ENCODE data around the gene ELAVL4. TPM values are rescaled to one million over a fixed set of nuclear protein-coding genes. Genes with fewer than 3 reads are reported as not detected.
"Not testable (repeated sequence)": the region's sequence is repeated elsewhere in the genome, so short reads cannot be mapped to it uniquely, and the experiment has no call there.

The ELAVL4 gene
- total RNA-seq, 1 donor from 2014 or later = not detected

DNA sequence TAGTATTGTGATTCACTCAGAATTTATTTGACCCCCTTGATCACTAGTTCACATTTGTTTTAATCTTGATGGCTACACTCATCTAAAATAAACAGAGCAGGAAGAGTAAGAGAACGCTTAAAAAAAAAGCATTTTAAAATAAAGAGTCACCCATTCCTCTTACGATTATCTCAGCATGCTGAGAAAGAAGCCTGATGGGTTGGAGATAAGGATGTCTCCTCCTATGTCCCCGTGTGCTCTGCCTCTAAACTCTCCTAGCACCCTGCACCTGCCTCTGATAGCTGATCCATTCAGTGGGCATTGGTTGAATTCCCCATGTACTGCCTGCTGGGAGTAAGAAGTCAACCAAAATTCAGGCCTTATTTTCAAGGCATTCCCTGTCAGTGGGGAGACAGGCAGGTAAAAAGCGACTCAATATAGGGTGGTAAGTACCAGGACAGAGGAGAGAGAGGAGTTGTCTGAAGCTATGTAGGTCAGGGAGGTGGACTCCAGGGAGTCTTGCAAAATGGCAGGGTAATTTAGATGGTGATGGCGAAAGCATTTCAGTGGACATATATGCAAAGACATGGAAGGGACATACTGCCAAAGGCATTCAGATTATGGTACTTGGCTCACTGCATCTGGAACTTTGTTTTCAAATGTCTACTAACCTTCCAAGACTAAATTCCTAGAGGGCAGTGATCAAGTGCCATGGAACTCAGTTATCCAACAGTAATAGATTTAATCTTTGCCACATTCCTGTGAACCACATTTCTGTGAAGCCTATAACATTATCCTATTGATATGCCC is 18.4 kb downstream of the ELAVL4 start:
- ATAC-seq = no peak

DNA sequence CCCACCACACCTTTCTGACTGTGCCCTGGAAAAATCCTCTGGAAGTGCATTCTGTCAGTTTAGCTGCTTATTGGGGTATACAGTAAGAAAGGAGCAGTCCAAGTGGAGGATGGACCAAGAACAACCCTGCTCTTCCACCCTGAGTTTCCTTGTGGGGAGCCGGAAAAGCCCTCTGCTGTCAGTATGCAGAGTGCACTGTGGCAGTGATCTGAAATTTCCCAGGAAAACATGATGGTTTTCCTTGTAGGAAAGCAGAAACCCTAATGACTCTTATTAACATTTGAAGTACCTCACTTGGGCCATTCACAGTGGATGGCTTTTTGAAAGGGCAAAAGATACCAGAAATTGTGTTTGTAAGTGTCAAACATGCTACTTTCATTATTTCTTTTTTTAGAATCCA is 20.5 kb downstream of the ELAVL4 start:
- ATAC-seq = no peak

DNA sequence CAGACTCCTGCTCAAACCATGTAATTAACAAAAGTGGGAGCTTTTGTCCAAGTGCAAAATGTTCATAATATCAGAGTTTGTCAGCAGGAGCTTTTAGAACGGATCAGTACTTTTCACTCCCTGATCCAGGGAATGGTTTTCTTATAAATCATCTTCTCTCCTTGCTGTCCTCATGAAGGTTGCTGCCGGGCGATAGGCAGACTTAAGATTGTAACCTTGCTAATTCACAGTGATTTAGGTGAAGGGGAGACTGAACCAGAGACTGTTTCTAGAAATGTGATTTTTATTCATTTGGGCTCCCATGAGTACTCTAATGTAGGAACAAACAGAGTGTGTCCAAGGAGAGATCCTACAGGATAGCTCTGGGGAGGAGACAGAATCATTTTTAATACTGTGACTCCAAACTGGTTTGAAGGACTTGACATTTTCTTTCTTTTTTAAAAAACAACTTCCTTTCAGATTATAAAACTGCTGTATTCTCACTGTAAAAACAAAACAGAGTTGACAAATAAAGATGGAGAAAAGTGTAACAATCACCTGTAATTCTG is 23.7 kb downstream of the ELAVL4 start:
- no peak for ATAC-seq

DNA sequence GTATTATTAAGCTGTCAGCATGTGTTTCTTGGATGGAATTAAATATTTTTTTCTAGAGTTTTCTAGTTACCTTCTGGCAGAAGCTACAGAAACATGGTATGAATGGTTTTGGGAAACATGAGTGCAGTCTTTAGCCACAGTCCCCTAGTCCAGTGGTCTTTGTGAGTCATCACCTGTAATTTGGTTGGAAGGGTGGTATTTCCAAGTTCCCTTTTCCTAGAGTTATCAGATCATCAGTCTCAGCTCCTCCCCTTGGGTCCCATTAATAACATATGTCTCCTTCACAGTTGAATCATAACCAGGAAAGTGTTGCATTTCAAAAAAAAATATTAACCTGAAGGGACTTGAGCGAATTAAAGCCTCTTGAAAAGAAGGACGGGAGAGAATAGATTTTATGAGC is 27.0 kb downstream of the ELAVL4 start:
- no peak for ATAC-seq

DNA sequence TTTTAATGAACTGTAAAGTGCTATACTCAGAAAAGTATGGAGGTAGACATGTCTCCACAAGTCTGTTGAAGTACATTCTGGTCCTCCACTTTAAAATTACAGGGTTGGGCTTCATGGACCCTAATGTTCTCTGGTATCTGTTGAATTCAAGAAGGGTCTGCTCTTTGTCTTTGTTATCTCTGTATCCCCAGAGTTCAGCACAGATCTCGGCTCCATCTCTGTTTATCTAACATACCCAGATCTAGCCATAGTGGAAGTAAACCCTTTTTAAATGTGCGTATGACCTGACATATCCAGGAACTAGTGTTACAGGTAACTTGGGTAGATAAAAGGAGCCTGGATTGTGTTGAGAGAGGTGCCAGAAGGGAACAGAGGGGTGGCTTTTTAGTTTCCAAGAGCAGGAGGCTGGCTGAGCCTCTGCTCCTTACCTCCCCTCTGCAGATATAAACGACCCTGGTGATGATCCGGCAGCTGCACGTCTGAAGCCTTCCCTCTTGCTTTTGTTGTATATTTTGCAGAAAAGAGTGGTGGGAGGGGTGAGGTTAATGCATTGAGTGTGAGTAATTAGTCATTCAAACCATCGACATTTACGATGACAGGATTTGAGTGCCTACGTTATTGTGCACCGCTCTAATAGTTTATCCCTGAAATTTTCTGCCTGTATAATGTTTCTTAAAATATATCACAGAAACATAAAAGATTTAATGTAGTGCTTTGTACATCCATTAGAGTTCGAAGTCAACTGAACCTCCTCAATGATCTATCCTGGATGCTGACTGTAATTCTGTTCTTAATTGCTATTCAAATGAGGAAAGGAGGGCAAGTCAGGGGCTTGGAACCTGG is 30.8 kb downstream of the ELAVL4 start:
- no peak for ATAC-seq

DNA sequence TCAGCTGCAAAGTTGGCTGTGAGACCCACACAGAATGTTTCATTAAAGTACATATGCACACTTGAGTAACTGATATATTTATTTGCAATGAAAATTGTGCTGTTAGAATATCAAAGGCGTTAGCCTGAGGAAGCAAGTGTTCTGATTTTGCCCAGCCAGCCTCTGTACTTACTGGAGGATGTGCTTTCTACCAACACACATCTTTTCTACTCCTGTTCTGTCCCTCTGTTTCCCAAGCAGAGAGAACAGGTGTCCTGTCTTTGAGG is 31.4 kb downstream of the ELAVL4 start:
- no peak for ATAC-seq

DNA sequence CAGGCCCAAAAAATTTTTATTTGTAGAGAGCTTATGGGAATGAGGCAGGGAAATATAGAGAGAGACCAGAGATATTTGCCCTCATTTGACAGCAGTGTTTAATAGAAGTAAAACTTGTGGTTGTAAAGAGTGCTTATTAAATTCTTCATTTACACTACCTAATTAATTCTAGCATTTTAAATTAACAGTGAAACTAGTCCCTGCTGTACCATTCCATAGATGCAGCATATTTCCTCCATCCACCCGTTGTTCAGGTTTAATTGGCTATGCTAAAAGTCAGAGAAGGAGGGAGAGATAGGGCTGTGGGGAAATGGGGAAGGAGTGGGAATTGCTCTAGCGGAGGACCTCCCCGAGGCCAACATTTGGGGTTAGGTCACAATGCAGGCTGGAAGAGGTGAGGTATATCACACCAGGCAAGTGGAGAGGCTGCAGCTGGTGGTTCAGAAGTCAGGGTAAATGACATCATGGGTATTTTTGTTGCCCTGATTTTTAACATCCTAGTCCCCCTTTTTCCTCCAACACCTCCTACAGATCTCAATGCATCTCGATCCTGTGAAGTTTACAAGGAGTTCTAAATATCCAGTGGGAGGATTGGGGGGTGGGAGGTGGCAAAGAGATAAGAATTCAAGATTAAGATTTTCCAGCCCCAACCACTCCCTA is 38.6 kb downstream of the ELAVL4 start:
- ATAC-seq = no peak

DNA sequence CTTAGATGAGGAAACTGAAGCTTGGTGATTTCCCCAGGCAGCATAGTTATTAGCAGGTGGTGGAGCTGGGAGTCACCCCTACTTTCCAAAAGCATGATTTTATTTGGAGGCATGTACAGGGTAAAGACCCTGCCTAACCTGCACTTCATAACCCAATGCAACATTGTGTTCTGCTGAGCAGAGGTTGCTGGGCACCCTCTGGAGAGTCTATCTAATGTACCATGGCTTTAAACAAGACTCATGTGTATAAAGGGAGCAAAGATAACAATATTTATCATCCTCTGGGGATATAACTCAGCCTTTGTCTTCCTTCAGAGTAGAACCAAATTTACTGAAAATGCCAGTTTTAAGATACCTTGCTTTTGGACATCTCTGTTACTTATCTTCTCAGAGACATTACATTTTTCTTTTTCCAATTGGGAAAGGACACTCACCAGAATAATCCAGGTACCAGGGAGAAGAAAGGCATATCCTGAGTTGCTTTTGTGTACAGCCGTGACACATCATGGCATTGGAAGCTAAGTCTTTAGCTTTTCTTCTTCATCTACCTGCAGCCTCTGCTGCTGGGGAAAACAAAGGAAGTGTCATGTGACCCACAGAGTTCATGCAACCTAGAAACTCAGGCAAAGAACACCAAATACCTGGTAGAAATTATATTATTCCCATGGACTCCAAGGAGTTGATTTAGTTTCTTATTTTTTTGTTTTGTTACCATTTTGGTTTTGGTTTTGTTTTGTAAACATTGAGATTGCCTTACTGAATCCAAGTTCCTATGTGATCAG is 39.6 kb downstream of the ELAVL4 start:
- no peak for ATAC-seq

DNA sequence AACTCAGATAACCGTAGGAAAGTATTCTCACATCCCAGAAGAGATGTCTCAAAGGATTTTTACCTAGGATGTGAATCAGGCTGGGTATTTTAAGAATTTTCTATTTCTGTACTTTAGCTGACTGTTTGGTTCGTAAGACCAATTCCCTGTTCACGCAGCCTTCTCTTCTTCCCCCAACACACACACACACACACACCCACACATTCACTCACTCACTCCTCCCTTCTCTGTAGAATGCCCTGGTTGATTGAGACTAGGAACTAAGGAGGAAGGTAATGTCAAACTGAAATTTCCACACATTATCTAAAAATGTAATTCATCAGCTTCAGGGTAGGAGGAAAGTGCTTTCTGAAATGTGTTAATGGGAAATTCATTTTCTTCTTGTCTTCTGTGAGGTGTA is 43.5 kb downstream of the ELAVL4 start:
- ATAC-seq = no peak

DNA sequence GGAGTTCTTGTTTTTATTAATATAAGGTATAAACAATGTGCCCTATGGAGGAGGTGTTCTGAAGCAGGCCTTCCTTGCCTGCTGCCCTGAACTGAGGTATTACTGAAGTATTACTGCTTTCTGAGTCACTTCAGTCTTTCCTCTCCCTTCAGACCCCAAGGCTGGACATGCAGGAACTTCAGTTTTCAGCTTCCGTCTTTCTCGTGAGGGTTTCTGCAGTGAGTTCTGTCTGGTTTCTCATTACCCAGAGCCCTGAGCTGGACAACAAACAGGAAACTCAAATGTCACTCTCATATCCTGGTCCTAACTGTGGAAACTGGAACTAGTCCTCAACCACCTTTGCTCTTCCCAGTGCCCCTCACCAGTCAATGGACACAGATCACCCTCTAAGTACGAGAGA is 46.8 kb downstream of the ELAVL4 start:
- no peak for ATAC-seq

DNA sequence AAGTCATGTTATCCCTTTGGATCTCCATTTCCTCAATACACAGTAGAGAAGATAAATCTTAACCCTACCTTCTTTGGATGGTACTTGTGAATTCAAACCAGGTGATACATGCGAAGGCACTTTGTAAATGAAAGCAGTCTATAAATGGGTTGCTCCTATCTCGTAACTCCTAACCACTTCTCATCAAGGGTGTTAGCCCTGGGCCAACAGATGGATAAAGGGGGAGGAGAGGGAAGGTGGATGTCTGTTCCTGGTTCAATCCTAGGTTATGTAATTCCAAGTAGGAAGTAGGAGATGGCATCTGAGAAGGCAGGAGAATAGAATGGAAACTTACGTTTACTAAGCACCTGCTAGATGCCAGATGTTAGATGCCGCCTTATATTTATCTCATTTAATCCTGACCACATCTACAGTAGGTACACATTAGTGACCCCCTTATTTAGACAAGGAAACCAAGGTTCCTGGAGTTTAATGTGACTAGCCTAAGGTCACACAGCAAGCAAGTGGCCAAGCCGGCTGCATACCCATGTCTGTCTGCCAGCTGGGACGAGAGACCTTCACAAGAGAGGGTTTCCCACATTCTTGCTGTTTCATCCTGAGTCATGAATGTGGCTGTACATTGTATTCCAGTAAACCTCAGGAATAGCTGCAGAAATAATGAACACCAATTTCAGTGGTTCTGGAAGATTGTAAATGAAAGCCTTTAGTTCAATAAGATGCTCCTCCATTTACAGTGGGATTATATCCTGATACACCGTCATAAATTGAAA is 47.7 kb downstream of the ELAVL4 start:
- no peak for ATAC-seq

DNA sequence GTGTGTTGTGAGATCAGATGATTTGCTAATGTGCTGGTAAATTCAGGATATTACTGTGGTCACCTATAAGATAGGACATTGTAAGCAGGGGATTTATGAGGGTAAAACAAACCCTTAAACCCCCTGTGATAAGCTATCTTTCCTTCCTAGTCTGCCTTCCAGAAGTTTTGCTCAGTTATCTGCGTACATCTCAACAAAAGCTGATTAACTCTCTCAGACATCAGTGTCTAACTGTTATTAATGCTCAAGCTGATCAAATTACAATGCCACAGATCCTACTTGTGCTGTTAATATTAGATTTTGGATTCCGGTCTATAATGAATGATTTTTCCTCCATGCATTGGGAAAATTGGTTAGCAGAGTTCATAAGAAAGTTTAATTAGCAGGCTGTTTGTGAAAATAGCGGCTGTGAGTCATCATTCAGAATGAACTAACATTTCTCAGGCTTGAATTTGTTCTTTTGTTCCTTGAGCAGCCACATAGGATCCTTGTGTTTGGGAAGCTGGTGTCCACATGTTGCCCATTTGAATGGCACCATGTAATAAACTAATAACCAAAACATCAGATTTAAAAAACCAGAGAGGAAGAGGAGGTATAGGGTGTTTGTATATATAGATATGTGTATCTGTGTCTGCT is 48.7 kb downstream of the ELAVL4 start:
- ATAC-seq = no peak

DNA sequence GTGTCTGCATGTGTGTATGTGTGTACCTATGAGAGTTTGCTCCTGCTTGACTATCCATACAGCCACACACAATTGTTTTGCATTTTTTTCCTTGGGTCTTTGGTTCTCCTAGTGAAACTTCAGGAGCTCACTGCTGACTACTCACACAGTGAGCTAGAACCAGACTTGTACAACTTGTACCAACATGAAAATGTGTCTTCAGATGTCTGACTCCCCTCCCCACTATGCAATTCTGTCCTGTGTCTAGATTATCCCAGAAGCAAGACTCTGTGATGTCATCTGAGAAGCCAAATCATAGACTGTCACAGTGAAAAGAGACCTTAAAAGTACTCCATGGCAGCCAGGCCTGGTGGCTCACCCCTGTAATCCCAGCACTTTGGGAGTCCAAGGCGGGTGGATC is 49.7 kb downstream of the ELAVL4 start:
- no peak for ATAC-seq

DNA sequence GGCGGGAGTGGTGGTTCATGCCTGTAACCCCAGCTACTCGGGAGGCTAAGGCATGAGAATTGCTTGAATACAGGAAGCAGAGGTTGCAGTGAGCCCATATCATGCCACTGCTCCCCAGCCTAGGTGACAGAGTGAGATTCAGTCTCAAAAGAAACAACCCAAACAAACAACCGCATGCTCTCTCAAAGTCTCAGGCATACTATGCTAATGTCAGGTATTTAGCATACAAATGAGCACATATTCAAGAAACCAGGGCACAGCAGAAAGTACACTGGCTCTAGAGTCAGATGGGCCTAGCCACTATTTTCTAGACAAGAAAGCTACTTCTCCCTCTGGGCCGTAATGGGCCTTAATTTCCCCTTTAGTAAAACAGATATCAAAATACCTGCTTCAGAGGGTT is 55.0 kb downstream of the ELAVL4 start:
- ATAC-seq = no peak

DNA sequence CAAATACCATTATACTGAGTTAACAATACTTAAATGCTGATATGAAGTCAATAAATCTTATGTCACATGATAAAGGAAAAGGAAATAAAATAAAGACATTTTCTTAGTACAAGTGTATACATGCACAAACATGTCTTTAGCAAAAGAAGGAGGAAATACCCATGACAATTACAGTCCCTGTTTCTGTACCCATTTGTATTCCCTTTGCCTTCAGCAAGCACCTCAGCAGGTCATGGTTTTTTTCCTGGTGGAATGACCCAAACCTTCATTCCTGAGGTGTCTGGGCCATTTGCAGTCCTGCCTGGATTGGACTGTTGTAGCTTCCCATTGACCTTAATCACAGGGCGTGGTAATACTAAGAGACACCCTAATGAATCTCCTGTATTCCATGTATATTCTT is 57.6 kb downstream of the ELAVL4 start:
- not testable (repeated sequence) for ATAC-seq

DNA sequence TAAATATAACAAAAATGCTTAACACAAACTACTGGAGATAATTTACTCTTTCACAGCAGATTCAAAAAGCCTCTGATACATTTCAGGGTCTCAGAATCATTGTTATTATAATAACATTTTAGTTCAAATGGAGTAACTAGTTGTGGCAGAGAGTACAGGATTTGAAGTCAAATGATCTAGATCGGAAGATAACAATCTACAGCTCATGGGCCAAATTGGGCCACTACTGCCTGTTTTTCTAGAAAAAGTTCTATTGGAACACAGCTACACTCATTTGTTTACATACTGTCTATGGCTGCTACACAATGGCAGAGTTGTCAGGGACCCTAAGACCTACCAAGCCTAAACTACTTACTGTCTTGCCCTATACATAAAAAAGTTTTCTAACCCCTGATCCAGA is 63.6 kb downstream of the ELAVL4 start:
- ATAC-seq = no peak

DNA sequence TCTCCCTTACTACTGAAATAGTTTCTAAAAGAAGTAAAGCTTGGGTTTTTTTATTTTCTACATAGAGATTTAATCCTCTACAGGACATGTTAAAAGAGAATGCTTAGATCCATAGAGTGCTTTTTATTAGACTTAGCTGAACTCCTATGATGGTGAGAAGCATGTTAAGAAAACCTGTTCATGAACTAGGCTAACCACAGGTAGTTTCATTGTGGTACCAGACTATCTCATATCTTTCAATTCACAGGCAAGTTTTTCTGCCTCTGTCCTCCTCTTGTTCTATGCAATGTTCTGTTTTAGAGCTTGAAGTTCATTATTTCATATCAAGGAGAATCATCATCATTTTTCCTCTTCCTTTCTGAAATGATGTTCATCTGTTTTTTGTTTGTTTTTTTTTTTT is 65.4 kb downstream of the ELAVL4 start:
- no peak for ATAC-seq

DNA sequence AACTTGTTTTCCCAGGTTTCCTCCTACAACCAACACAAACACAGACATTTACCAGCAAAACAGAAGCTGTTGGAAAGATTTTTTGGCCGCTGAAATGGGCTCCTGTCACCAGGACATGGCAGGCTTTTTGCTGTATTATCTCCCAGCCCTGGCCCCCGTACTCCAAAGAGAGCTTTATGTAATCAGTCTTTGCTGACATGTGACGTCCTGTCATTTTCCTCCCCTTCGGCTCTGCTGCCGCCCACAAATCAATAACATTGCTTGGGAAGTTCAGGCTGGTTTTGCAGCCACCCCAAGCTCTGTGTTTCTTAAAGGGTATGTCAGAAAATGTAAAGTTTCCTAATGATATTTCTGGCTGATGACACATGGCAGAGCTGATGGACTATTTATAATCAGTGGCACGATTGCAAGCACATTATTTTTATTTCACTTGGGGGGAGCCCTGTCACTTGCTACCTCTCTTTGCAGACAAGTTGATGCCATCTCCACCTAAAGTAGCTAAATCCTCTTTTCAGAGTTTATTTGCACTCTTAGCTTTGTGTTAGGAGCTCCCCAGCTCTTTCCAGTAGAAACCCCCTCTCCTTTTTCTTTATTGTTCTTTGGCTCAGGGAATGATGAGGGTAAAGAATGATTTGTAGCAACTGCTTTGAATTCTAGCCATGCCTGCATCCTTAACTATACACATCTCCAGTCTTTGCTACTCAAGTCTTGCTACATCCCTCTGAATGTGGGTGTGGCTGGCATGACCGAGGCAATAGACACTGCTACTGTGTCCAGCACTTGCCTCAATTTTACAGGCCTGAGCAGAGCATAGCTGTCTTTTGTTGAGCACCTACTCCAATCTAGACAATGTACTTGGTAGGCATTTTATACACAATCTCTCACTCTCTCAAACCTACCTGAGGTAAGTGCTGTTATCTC is 67.3 kb downstream of the ELAVL4 start:
- no peak for ATAC-seq

DNA sequence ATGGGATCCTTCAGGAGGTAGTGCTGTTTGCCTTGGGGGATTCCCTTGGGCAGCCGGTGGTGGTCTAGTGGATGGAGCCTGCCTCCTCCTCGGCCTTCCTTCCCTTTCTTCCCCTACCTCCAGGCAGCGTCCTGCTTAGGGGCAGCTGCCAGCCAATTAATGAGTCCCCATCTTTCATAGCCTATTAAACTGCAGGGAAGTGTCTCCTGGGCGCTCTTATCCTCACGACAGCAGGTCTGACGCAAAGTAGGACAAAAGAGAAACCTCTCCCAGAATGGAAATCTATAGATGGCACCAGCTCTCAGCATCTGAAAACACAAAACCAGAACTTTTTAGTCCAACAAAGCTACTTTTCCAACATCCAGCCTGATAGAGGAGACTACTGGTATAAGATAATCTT is 69.3 kb downstream of the ELAVL4 start:
- no peak for ATAC-seq

DNA sequence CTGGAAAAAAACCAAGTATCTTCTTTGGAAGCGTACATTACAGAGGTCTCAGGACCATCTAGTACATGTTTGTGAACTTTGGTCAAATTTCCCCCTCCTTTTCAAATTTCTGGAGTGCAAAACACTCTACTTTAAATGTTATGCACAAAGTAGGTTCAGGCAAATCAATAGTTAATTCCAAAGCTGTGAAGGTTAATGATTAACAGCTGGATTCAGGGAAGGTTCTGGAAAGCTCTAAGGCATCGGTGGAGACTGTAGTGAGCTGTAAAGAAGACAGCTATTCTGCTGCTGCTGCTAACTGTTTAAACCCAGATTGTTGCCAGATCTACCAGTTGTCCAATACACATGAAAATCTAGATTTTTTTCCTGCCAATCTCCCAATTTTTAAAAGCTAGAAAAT is 70.9 kb downstream of the ELAVL4 start:
- no peak for ATAC-seq
